HepG2 (cell line): ENCODE measurements around the gene GRHPR. TPM values are rescaled to one million over a fixed set of nuclear protein-coding genes. Genes with fewer than 3 reads are reported as not detected.

ENCODE experiments used
- BORCS8-MEF2B ChIP-seq: sonication (generic); formaldehyde crosslinking; IDR thresholded peaks from 2 replicates; pipeline ENCODE4 v1.8.0; 2022; ENCODE audit warnings: mild to moderate bottlenecking, missing genetic modification reagents
- CCAR2 ChIP-seq: fragments of 200-400 bp; formaldehyde crosslinking; optimal IDR thresholded peaks from 2 replicates; pipeline ENCODE3; 2018; ENCODE audit warnings: low read depth, mild to moderate bottlenecking, low read length, moderate library complexity
- GATA4 ChIP-seq: sonication (generic); IDR thresholded peaks from 2 replicates; pipeline ENCODE4 v1.6.1; 2016; ENCODE audit warnings: antibody characterized with exemption, low read depth, borderline replicate concordance
- HNF4A ChIP-seq: sonication (generic); formaldehyde crosslinking; IDR thresholded peaks from 2 replicates; pipeline ENCODE4 v1.4.0; 2020; ENCODE audit warnings: missing genetic modification reagents
- HNRNPH1 ChIP-seq: fragments of 200-400 bp; formaldehyde crosslinking; optimal IDR thresholded peaks from 2 replicates; pipeline ENCODE3; 2017; ENCODE audit warnings: mild to moderate bottlenecking, low read depth, low read length
- HOXD1 ChIP-seq: sonication (generic); formaldehyde crosslinking; IDR thresholded peaks from 2 replicates; pipeline ENCODE4 v1.5.0; 2020; ENCODE audit warnings: missing genetic modification reagents
- KAT8 ChIP-seq: IDR thresholded peaks from 2 replicates; pipeline ENCODE4 v1.6.1; 2016; ENCODE audit warnings: missing genetic modification reagents, missing compliant biosample characterization
- MAFG ChIP-seq: sonication (generic); formaldehyde crosslinking; IDR thresholded peaks from 2 replicates; pipeline ENCODE4 v1.5.1; 2020; ENCODE audit warnings: mild to moderate bottlenecking, missing genetic modification reagents
- NCOR1 ChIP-seq: fragments of 200-600 bp; sonication (generic); IDR thresholded peaks from 2 replicates; pipeline ENCODE4 v1.7.0; 2017; ENCODE audit warnings: antibody characterized with exemption, low read length, borderline replicate concordance
- RARA ChIP-seq: IDR thresholded peaks from 2 replicates; pipeline ENCODE4 v1.6.1; 2016; ENCODE audit warnings: missing genetic modification reagents, missing compliant biosample characterization
- SKI ChIP-seq: fragments of 450-650 bp; IDR thresholded peaks from one replicate; pipeline ENCODE4 v1.6.1; 2018; ENCODE audit warnings: mild to moderate bottlenecking; ENCODE audit not compliant: partially characterized antibody
- TBP ChIP-seq: sonication (generic); formaldehyde crosslinking; IDR thresholded peaks from 2 replicates; pipeline ENCODE4 v1.5.0; 2020; ENCODE audit warnings: missing genetic modification reagents
- ZNF12 ChIP-seq: sonication (generic); formaldehyde crosslinking; IDR thresholded peaks from 2 replicates; pipeline ENCODE4 v1.5.0; 2020; ENCODE audit warnings: missing genetic modification reagents
- ZNF44 ChIP-seq: sonication (generic); formaldehyde crosslinking; IDR thresholded peaks from 2 replicates; pipeline ENCODE4 v1.5.1; 2020; ENCODE audit warnings: mild to moderate bottlenecking, missing genetic modification reagents
- ZNF446 ChIP-seq: sonication (generic); formaldehyde crosslinking; IDR thresholded peaks from 2 replicates; pipeline ENCODE4 v1.5.0; 2020; ENCODE audit warnings: mild to moderate bottlenecking, missing genetic modification reagents
- ZNF572 ChIP-seq: sonication (generic); formaldehyde crosslinking; IDR thresholded peaks from 2 replicates; pipeline ENCODE4 v1.5.1; 2020; ENCODE audit warnings: mild to moderate bottlenecking, missing genetic modification reagents
- ZSCAN31 ChIP-seq: sonication (generic); formaldehyde crosslinking; IDR thresholded peaks from 2 replicates; pipeline ENCODE4 v1.5.0; 2020; ENCODE audit warnings: low read depth, mild to moderate bottlenecking, missing genetic modification reagents
- polyA plus RNA-seq, 8 experiments: library from polyadenylated mRNA; depleted of rRNA in 3 of 8; stranded (reverse) in 7 of 8; unstranded in 1 of 8; fragments of >200 nt; fragmentation: Illumina TruSeq in 4 of 8; extraction: Trizol in 4 of 8; gene quantifications; 2 replicates each; pipeline versions ENCODE4 v1.2.1 to v1.2.3, GENCODE V29; 2011 to 2016; ENCODE audit warnings: low read depth in 4 of 8, missing spikeins in 1 of 8, mixed read lengths in 1 of 8; ENCODE audit not compliant: insufficient read depth in 1 of 8
- total RNA-seq, 5 experiments: library from RNA; depleted of rRNA; stranded (reverse); fragments of >200 nt; fragmentation: Illumina TruSeq; extraction: Trizol; gene quantifications; 2 replicates each; pipeline ENCODE4 v1.2.3, GENCODE V29; 2016; ENCODE audit warnings: low read depth in 1 of 5
- TF ChIP-seq, protein P1 (sequence below): sonication (generic); formaldehyde crosslinking; IDR thresholded peaks from 2 replicates; pipeline ENCODE4 v1.4.0; 2020; ENCODE audit warnings: missing genetic modification reagents
- TF ChIP-seq, protein P2 (sequence below): sonication (generic); formaldehyde crosslinking; conservative IDR thresholded peaks from 2 replicates; pipeline ENCODE4 v1.8.0; 2022; ENCODE audit warnings: low read depth, missing genetic modification reagents
- TF ChIP-seq, protein P3 (sequence below): sonication (generic); formaldehyde crosslinking; IDR thresholded peaks from 2 replicates; pipeline ENCODE4 v1.5.1; 2020; ENCODE audit warnings: missing genetic modification reagents, mild to moderate bottlenecking, borderline replicate concordance
- TF ChIP-seq, protein P4 (sequence below): sonication (generic); formaldehyde crosslinking; IDR thresholded peaks from 2 replicates; pipeline ENCODE4 v1.4.0; 2020; ENCODE audit warnings: missing genetic modification reagents

The GRHPR gene
- total and polyA plus RNA-seq, 2 of the 13 experiments (the other 11 are each of a cell fraction or from before 2014, with no cell fraction given), result 113 to 115 TPM

GRCh38 chr9:37466037-37466709 is 43.7 kb downstream of the GRHPR start (continued):
- TF ChIP-seq, protein P1, sequence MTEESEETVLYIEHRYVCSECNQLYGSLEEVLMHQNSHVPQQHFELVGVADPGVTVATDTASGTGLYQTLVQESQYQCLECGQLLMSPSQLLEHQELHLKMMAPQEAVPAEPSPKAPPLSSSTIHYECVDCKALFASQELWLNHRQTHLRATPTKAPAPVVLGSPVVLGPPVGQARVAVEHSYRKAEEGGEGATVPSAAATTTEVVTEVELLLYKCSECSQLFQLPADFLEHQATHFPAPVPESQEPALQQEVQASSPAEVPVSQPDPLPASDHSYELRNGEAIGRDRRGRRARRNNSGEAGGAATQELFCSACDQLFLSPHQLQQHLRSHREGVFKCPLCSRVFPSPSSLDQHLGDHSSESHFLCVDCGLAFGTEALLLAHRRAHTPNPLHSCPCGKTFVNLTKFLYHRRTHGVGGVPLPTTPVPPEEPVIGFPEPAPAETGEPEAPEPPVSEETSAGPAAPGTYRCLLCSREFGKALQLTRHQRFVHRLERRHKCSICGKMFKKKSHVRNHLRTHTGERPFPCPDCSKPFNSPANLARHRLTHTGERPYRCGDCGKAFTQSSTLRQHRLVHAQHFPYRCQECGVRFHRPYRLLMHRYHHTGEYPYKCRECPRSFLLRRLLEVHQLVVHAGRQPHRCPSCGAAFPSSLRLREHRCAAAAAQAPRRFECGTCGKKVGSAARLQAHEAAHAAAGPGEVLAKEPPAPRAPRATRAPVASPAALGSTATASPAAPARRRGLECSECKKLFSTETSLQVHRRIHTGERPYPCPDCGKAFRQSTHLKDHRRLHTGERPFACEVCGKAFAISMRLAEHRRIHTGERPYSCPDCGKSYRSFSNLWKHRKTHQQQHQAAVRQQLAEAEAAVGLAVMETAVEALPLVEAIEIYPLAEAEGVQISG (CRISPR knock-in tag), result no peak
- TF ChIP-seq ZNF572 (no peak), MAFG (CRISPR knock-in tag) (no peak), TBP (CRISPR knock-in tag) (no peak), RARA (no peak), HNF4A (CRISPR knock-in tag) (peak; percentile 39), NCOR1 (no peak), CCAR2 (peak; percentile 16), HNRNPH1 (no peak), ZNF12 (CRISPR knock-in tag) (no peak), ZSCAN31 (CRISPR knock-in tag) (no peak), ZNF446 (CRISPR knock-in tag) (peak; percentile 72; the same call in 1 of the 2 replicates), ZNF44 (CRISPR knock-in tag) (no peak), HOXD1 (CRISPR knock-in tag) (no peak), GATA4 (no peak; the same call in 1 of the 2 replicates), SKI (peak; percentile 31), BORCS8-MEF2B (CRISPR knock-in tag) (no peak), KAT8 (CRISPR knock-in tag) (no peak)
- TF ChIP-seq, protein P2, sequence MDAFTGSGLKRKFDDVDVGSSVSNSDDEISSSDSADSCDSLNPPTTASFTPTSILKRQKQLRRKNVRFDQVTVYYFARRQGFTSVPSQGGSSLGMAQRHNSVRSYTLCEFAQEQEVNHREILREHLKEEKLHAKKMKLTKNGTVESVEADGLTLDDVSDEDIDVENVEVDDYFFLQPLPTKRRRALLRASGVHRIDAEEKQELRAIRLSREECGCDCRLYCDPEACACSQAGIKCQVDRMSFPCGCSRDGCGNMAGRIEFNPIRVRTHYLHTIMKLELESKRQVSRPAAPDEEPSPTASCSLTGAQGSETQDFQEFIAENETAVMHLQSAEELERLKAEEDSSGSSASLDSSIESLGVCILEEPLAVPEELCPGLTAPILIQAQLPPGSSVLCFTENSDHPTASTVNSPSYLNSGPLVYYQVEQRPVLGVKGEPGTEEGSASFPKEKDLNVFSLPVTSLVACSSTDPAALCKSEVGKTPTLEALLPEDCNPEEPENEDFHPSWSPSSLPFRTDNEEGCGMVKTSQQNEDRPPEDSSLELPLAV (CRISPR knock-in tag), result no peak
- TF ChIP-seq, protein P3, sequence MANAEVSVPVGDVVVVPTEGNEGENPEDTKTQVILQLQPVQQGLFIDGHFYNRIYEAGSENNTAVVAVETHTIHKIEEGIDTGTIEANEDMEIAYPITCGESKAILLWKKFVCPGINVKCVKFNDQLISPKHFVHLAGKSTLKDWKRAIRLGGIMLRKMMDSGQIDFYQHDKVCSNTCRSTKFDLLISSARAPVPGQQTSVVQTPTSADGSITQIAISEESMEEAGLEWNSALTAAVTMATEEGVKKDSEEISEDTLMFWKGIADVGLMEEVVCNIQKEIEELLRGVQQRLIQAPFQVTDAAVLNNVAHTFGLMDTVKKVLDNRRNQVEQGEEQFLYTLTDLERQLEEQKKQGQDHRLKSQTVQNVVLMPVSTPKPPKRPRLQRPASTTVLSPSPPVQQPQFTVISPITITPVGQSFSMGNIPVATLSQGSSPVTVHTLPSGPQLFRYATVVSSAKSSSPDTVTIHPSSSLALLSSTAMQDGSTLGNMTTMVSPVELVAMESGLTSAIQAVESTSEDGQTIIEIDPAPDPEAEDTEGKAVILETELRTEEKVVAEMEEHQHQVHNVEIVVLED (CRISPR knock-in tag), result no peak
- TF ChIP-seq, protein P4, sequence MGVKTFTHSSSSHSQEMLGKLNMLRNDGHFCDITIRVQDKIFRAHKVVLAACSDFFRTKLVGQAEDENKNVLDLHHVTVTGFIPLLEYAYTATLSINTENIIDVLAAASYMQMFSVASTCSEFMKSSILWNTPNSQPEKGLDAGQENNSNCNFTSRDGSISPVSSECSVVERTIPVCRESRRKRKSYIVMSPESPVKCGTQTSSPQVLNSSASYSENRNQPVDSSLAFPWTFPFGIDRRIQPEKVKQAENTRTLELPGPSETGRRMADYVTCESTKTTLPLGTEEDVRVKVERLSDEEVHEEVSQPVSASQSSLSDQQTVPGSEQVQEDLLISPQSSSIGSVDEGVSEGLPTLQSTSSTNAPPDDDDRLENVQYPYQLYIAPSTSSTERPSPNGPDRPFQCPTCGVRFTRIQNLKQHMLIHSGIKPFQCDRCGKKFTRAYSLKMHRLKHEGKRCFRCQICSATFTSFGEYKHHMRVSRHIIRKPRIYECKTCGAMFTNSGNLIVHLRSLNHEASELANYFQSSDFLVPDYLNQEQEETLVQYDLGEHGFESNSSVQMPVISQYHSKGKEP (CRISPR knock-in tag), result no peak
